ENCODE results near the gene CCDC7.

DNA sequence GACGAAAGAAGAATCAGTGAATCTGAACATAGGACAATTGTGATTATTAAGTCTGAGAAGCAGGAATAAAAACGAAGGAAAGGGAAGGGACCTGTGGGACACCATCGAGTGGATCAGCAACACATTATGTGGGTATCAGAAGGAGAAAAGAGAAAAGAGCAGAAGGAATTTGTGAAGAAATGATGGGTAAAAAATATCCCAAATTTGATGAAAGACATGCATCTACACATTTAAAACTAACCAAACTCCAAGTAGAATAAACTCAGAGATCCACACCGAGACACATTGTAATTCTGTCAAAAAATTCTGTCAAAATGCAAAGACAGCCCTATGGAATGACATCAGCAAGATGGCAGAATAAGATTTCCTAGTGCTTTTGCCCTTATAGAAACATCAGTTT, 341.0 kb downstream of the CCDC7 start:
- TF ChIP-seq, protein P1, sequence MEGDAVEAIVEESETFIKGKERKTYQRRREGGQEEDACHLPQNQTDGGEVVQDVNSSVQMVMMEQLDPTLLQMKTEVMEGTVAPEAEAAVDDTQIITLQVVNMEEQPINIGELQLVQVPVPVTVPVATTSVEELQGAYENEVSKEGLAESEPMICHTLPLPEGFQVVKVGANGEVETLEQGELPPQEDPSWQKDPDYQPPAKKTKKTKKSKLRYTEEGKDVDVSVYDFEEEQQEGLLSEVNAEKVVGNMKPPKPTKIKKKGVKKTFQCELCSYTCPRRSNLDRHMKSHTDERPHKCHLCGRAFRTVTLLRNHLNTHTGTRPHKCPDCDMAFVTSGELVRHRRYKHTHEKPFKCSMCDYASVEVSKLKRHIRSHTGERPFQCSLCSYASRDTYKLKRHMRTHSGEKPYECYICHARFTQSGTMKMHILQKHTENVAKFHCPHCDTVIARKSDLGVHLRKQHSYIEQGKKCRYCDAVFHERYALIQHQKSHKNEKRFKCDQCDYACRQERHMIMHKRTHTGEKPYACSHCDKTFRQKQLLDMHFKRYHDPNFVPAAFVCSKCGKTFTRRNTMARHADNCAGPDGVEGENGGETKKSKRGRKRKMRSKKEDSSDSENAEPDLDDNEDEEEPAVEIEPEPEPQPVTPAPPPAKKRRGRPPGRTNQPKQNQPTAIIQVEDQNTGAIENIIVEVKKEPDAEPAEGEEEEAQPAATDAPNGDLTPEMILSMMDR (conservative IDR thresholded peaks at IDR 0.05), result no peak
- TF ChIP-seq ZFX (IDR thresholded peaks at IDR 0.05), result no peak

All from C4-2B (cell line).